Right lobe of liver (tissue), 6 donors: ENCODE measurements around the gene UBA52. TPM values are rescaled to one million over a fixed set of nuclear protein-coding genes. Genes with fewer than 3 reads are reported as not detected.

Experiments used
- ATAC-seq, 4 donors: fragments of 200-7000 bp; cut with Tn5 transposase; one replicate each; pipeline ENCODE4 v1.9.1; 2020; ENCODE audit warnings: mild to moderate bottlenecking in 4 of 4, moderate library complexity in 4 of 4
- DNase-seq, 3 donors: peaks; one replicate each; pipeline ENCODE4 v3.0.0-alpha.2; 2020
- H3K27ac ChIP-seq, 3 donors: fragments of 200-600 bp; one replicate each; pipeline ENCODE4 v1.8.0; 2022
- H3K27me3 ChIP-seq, 2 donors: fragments of 200-600 bp; one replicate each; pipeline ENCODE4 v1.8.0; 2022
- H3K36me3 ChIP-seq, 4 donors: fragments of 200-600 bp; sonication (generic) in 1 of 4; one replicate each; pipeline versions ENCODE4 v1.5.1 to v1.8.0; 2017 to 2022; ENCODE audit warnings: control low read depth in 1 of 4
- H3K4me1 ChIP-seq, 4 donors: fragments of 200-600 bp; sonication (generic) in 1 of 4; one replicate each; pipeline versions ENCODE4 v1.5.1 to v1.8.0; 2017 to 2022; ENCODE audit warnings: control low read depth in 1 of 4
- H3K4me3 ChIP-seq, 3 donors: fragments of 200-600 bp; one replicate each; pipeline ENCODE4 v1.8.0; 2022
- H3K9me3 ChIP-seq, 4 donors: fragments of 200-600 bp; sonication (generic) in 1 of 4; one replicate each; pipeline versions ENCODE4 v1.5.1 to v1.8.0; 2017 to 2022; ENCODE audit warnings: control low read depth in 1 of 4
- POLR2A ChIP-seq: fragments of 450-650 bp; IDR thresholded peaks from one replicate; pipeline ENCODE4 v1.6.1; 2017; ENCODE audit warnings: antibody characterized with exemption, mild to moderate bottlenecking
- WGBS: methylation state at CpG from one replicate; pipeline ENCODE4 v1.1.6; 2018; ENCODE audit warnings: low coverage, low lambda C conversion rate; ENCODE audit not compliant: insufficient coverage; ENCODE audit errors: missing lambda C conversion rate; 5-methylcytosine and 5-hydroxymethylcytosine counted together
- intact Hi-C, 2 donors: fragments of 100-400 bp; cut with DNase I; formaldehyde crosslinking; loops; one replicate each; pipeline versions ENCODE4 v1.11.2 to v1.14.1; 2022
- total RNA-seq, 6 experiments: library from RNA; depleted of rRNA in 2 of 6; stranded (reverse); fragments of >200 nt in 2 of 6; fragmentation: NEBNext Ultra II Directional in 3 of 6; extraction: Animal tissue kit (Norgen Biotek cat#: 25700) in 3 of 6; gene quantifications; one replicate each; pipeline versions ENCODE4 v1.1.0 to v1.2.4, GENCODE V29; 2016 to 2023
- TF ChIP-seq, protein P1 (sequence below), 4 donors: fragments of 200-600 bp in 3 of 4; fragments of 450-650 bp in 1 of 4; IDR thresholded peaks; one replicate each; pipeline versions ENCODE4 v1.5.1 to v1.8.0; 2016 to 2022; ENCODE audit warnings: antibody characterized with exemption in 4 of 4, mild to moderate bottlenecking in 2 of 4
- donor health status: DM: no; HTN: yes; CAD: no.
- donor health status: DM: no; HTN: no; CAD: no.
- donor health status: DM: no; HTN: no; CAD: no.
- donor health status: DM: no; HTN: yes; CAD: no.
- donor health status: DM: no; HTN: yes; CAD: no.

The UBA52 gene
- total RNA-seq, 6 experiments from 2014 or later = 256 to 470 (median 406) TPM

DNA sequence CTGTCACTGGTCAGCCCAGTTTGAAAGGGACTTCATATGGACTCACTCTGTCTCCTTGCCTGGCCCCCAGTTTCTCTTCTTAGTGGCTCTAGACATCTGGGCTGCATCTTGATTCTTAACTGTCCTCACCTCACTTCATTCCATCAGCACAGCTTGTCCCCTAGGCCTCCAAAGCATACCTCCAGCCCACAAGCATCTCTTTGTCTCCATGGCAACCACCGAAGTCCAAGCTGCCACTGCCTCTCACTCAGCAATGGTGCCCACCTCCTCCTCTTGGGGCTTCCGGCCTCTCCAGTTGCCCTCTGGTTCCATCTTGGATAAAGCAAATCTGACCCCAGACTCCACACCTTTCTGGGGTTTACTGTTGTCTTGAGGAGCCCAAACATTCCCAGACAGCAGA lies 55.2 kb downstream of the UBA52 start:
- Histone ChIP-seq H3K9me3 (no peaks in the 10 kb centered on the region), H3K27ac (no peak overlapping the region), H3K36me3 (no peaks in the 10 kb centered on the region), H3K4me3 (no peak overlapping the region), H3K27me3 (no peaks in the 10 kb centered on the region), H3K4me1 (no peaks in the 10 kb centered on the region)
- ATAC-seq (no peak), DNase-seq (no peak)
- TF ChIP-seq, protein P1, sequence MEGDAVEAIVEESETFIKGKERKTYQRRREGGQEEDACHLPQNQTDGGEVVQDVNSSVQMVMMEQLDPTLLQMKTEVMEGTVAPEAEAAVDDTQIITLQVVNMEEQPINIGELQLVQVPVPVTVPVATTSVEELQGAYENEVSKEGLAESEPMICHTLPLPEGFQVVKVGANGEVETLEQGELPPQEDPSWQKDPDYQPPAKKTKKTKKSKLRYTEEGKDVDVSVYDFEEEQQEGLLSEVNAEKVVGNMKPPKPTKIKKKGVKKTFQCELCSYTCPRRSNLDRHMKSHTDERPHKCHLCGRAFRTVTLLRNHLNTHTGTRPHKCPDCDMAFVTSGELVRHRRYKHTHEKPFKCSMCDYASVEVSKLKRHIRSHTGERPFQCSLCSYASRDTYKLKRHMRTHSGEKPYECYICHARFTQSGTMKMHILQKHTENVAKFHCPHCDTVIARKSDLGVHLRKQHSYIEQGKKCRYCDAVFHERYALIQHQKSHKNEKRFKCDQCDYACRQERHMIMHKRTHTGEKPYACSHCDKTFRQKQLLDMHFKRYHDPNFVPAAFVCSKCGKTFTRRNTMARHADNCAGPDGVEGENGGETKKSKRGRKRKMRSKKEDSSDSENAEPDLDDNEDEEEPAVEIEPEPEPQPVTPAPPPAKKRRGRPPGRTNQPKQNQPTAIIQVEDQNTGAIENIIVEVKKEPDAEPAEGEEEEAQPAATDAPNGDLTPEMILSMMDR (IDR thresholded peaks at IDR 0.05) = no peak
- no peak for TF ChIP-seq POLR2A
- intact Hi-C loops = no loop called here
- 60% methylated on average over 2 of the region's 2 CpGs for whole genome bisulfite sequencing

Other genes starting within 250 kb of the UBA52 start
- 100 to 1,000 TPM in 2 of 6 experiments, 10 to 100 TPM in 4; 37.6 to 139 (median 47.3) TPM for gene LSM4, start 248.8 kb upstream of the UBA52 start, total RNA-seq
- 10 to 100 TPM; 33.0 to 55.5 (median 40.7) TPM for gene PGPEP1, start 231.3 kb upstream of the UBA52 start, total RNA-seq
- gene GDF15, start 185.7 kb upstream of the UBA52 start, total RNA-seq = 100 to 1,000 TPM in 2 of 6 experiments, 10 to 100 TPM in 2, 1 to 10 TPM in 1, under 1 TPM in 1; 0.88 to 160 (median 57.5) TPM
- gene LRRC25, start 174.2 kb upstream of the UBA52 start, total RNA-seq = 10 to 100 TPM in 1 of 6 experiments, 1 to 10 TPM in 5; 1.9 to 12.6 (median 3.2) TPM
- gene SSBP4, start 152.5 kb upstream of the UBA52 start, total RNA-seq = 10 to 100 TPM; 12.8 to 23.9 (median 15.9) TPM
- 1 to 10 TPM; 6.5 to 8.3 (median 7.8) TPM for gene ISYNA1, start 133.7 kb upstream of the UBA52 start, total RNA-seq
- 10 to 100 TPM in 2 of 6 experiments, 1 to 10 TPM in 4; 5.3 to 11.9 (median 8.6) TPM for gene ELL, start 49.8 kb upstream of the UBA52 start, total RNA-seq
- 100 to 1,000 TPM in 3 of 6 experiments, 10 to 100 TPM in 3; 92.7 to 179 (median 118) TPM for gene FKBP8, start 28.3 kb upstream of the UBA52 start, total RNA-seq
- gene KXD1, start 14.0 kb upstream of the UBA52 start, total RNA-seq = 10 to 100 TPM; 30.2 to 93.0 (median 36.1) TPM
- gene REX1BD, start 16.9 kb downstream of the UBA52 start, total RNA-seq = 10 to 100 TPM; 30.4 to 71.7 (median 45.6) TPM
- 1 to 10 TPM in 2 of 6 experiments, under 1 TPM in 1, not detected in 3; 0.27 to 2.9 (median 1.2) TPM for gene CRLF1, start 34.9 kb downstream of the UBA52 start, total RNA-seq
- under 1 TPM in 2 of 6 experiments, not detected in 4; 0.31 to 0.43 TPM for gene TMEM59L, start 41.0 kb downstream of the UBA52 start, total RNA-seq
- 1 to 10 TPM; 3.8 to 5.0 (median 4.7) TPM for gene KLHL26, start 65.2 kb downstream of the UBA52 start, total RNA-seq
- gene CRTC1, start 111.8 kb downstream of the UBA52 start, total RNA-seq = 1 to 10 TPM; 1.7 to 7.2 (median 4.9) TPM
- under 1 TPM in 2 of 6 experiments, not detected in 4; 0.11 to 0.31 TPM for gene COMP, start 219.4 kb downstream of the UBA52 start, total RNA-seq